A549 treated with AZD2906 at 1 μM for 4 hours (cell line): Measurements from ENCODE around the gene POM121L2. TPM values are rescaled to one million over a fixed set of nuclear protein-coding genes. Genes with fewer than 3 reads are reported as not detected.

Source experiments
- total RNA-seq: library from RNA; stranded (reverse); fragments of 200-300 nt; extraction: Qiagen RNA extraction; gene quantifications from 5 replicates; pipeline ENCODE4 v1.2.3, GENCODE V29; 2022

The POM121L2 gene
- total RNA-seq: not detected in 5 replicates

DNA sequence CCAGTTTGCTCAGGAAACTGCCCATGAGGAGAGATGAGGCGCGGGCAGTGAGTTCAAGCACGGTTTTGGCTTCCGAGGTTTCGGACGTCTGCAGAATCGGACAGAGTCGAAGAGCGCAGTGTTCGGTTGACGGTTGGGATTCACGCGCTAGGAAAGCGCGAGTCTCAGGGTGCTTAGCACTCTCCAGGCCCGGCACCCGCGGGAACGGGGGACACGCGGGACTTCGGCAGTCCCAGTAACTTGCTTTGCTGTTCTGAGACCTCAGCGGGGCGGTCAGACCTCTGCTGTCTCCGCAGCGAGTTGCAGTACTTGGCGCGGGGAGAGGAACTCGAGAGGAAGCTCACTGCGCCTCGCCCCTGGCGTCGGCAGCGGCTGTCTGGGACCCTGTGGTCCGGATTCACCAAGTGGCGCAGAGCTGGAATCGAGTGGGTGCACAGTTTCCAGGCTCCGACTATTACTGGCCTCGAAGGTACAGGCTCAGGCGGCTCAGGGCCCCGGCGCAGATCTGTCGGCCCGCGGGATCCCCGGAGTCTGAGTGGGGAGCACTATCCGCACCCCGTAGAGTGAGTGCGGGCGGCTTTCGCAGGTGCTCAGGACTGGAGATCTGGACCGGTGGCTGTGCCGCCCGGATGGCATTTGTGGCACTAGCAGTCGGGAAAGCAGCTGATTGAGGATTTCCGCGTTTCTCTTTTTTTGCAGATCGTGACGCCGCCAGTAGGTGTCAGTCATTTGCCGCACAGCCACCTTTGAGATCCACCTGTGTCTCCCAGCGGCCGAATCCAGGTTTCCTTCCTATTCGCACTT lies at the start of gene POM121L2:
Gene POM121L2, minus strand, starts transcription at position 128 of the 804 bp plus-strand sequence. Its CDS starts 103 bp downstream, at position 25.

Other genes with a start within 250 kb of the POM121L2 start
- 3.2 to 3.5 TPM (median 3.5 TPM) in 5 replicates for gene PRSS16, start 64.6 kb downstream of the POM121L2 start, total RNA-seq
- 0.11 to 0.34 TPM (median 0.23 TPM) in 5 replicates for gene ZNF391, start 76.5 kb upstream of the POM121L2 start, total RNA-seq
- gene ZNF184, start 160.8 kb upstream of the POM121L2 start, total RNA-seq: 2.2 to 3.4 TPM (median 2.6 TPM) in 5 replicates